Heart right ventricle (tissue), 16 donors: ENCODE results near the gene OR2H1. TPM values are rescaled to one million over a fixed set of nuclear protein-coding genes. Genes with fewer than 3 reads are reported as not detected.
"Not testable (repeated sequence)": the region's sequence is repeated elsewhere in the genome, so short reads cannot be mapped to it uniquely, and the experiment has no call there.

ENCODE experiments used
- ATAC-seq, 8 donors: fragments of 200-7000 bp; cut with Tn5 transposase; one replicate each; pipeline ENCODE4 v1.9.1; 2020; ENCODE audit warnings: mild to moderate bottlenecking in 8 of 8, moderate library complexity in 8 of 8, moderate number of reproducible peaks in 1 of 8
- DNase-seq, 2 donors: peaks; one replicate each; pipeline ENCODE4 v3.0.0-alpha.2; 2020
- H3K27ac ChIP-seq, 10 donors: fragments of 200-600 bp; sonication (generic) in 2 of 10; one replicate each; pipeline versions ENCODE4 v1.5.0 to v1.8.0; 2020 to 2022; ENCODE audit warnings: mild to moderate bottlenecking in 3 of 10
- H3K27me3 ChIP-seq, 7 donors: fragments of 200-600 bp; one replicate each; pipeline ENCODE4 v1.8.0; 2021 to 2022; ENCODE audit warnings: mild to moderate bottlenecking in 2 of 7
- H3K36me3 ChIP-seq, 9 donors: fragments of 200-600 bp; sonication (generic) in 1 of 9; one replicate each; pipeline versions ENCODE4 v1.5.0 to v1.8.0; 2020 to 2022; ENCODE audit warnings: mild to moderate bottlenecking in 2 of 9
- H3K4me1 ChIP-seq, 9 donors: fragments of 200-600 bp; sonication (generic) in 1 of 9; one replicate each; pipeline versions ENCODE4 v1.5.0 to v1.8.0; 2020 to 2022; ENCODE audit warnings: mild to moderate bottlenecking in 4 of 9
- H3K4me3 ChIP-seq, 10 donors: fragments of 200-600 bp; sonication (generic) in 2 of 10; one replicate each; pipeline versions ENCODE4 v1.5.0 to v1.8.0; 2020 to 2022; ENCODE audit warnings: mild to moderate bottlenecking in 7 of 10, moderate library complexity in 2 of 10
- H3K9me3 ChIP-seq, 11 donors: fragments of 200-600 bp in 10 of 11; sonication (generic) in 2 of 11; one replicate each; pipeline versions ENCODE4 v1.5.0 to v1.8.0; 2013 to 2022; ENCODE audit warnings: mild to moderate bottlenecking in 2 of 11, control low read depth in 1 of 11, moderate library complexity in 1 of 11
- CTCF ChIP-seq, 9 donors: fragments of 200-600 bp; sonication (generic) in 2 of 9; IDR thresholded peaks; one replicate each; pipeline versions ENCODE4 v1.5.0 to v1.8.0; 2021 to 2022; ENCODE audit warnings: antibody characterized with exemption in 9 of 9, mild to moderate bottlenecking in 5 of 9, moderate library complexity in 1 of 9
- WGBS, 2 donors: extraction: QIAGEN DNeasy Blood & Tissue Kit; methylation state at CpG; one replicate each; pipeline ENCODE4 v1.1.7; 2013; ENCODE audit warnings: inconsistent platforms in 1 of 2; 5-methylcytosine and 5-hydroxymethylcytosine counted together
- intact Hi-C, 10 donors: fragments of 100-400 bp; cut with DNase I; formaldehyde crosslinking; loops; one replicate each; pipeline versions ENCODE4 v1.11.1 to v1.14.2; 2022
- polyA plus RNA-seq, 2 donors: library from polyadenylated mRNA; stranded (reverse); fragments of 200-250 nt; gene quantifications; one replicate each; pipeline ENCODE4 v1.2.3, GENCODE V29; 2013
- total RNA-seq, 10 donors: library from RNA; stranded (reverse); fragmentation: NEBNext Ultra II Directional in 3 of 10; extraction: Animal tissue kit (Norgen Biotek cat#: 25700) in 3 of 10; gene quantifications; one replicate each; pipeline versions ENCODE4 v1.2.1 to v1.2.4, GENCODE V29; 2021 to 2023
- donor health status: Arrhythmogenic right ventricular cardiomyopathy.
- donor health status: ischemic (EF 13 %, LVEDD 7.1; RV severe dilation, severe dysfunction).
- donor health status: healthy with polysubstance abuse.
- donor health status: DM: no; HTN: yes; CAD: no.
- donor health status: DM: no; HTN: no; CAD: no.
- donor health status: ischemic (EF 25% LVEDD 6.9; RV normal size, moderate dysfunction).
- donor health status: ischemic (EF 25% LVEDD 5.7; RV mildly dilated, moderate dysfunction).
- donor health status: healthy.
- donor health status: DM: yes; HTN: yes; CAD: no.
- donor health status: Ischemic cardiomyopathy.
- donor health status: ischemic (EF 35%, LVEDD 5.7; RV mildly dilated, moderate dysfunction).
- donor health status: nonischemic (EF 11% LVEDD 7.7; RV severe dilation, severe dysfunction).
- donor health status: DM: yes; HTN: yes; CAD: no.
- donor health status: PGD.
- donor health status: ischemic (EF 29% LVEDD 5.4; RV normal size, mild dysfunction).
- donor health status: nonischemic (EF 23%, LVEDD 6.1; RV moderate dilation, normal function).

The OR2H1 gene
- total and polyA plus RNA-seq, 12 donors = not detected

- intact Hi-C loops = no loop called here
- H3K9me3 ChIP-seq = no peaks in the 10 kb centered on the region
- H3K4me3 ChIP-seq = no peak overlapping the region
- ATAC-seq = no peak
- no peak overlapping the region for H3K27ac ChIP-seq
- H3K4me1 ChIP-seq = no peaks in the 10 kb centered on the region
- no peaks in the 10 kb centered on the region for H3K36me3 ChIP-seq
- 83 to 91% methylated on average over 1 of the region's 1 CpG for WGBS, 2 donors
- no peak for DNase-seq
- H3K27me3 ChIP-seq = peaks cover 0 to 15% (median 0%) of the 10 kb centered on the region in 7 donors
- TF ChIP-seq CTCF (IDR thresholded peaks at IDR 0.05) = no peak
Measured at GRCh38 chr6:29442719-29443118, 14.2 kb upstream of the OR2H1 start.

- DNase-seq, ATAC-seq, intact Hi-C loops, H3K36me3 ChIP-seq, H3K27ac ChIP-seq, H3K4me3 ChIP-seq, H3K4me1 ChIP-seq, H3K9me3 ChIP-seq: not testable (repeated sequence)
- 66 to 78% methylated on average over 1 of the region's 1 CpG for WGBS, 2 donors
- H3K27me3 ChIP-seq = peaks cover 0 to 24% (median 0%) of the 10 kb centered on the region in 7 donors
Measured at GRCh38 chr6:29444031-29444430, 12.9 kb upstream of the OR2H1 start.

- Histone ChIP-seq H3K4me3 (no peak overlapping the region), H3K4me1 (no peaks in the 10 kb centered on the region), H3K36me3 (no peaks in the 10 kb centered on the region), H3K27me3 (peaks cover 0 to 31% (median 0%) of the 10 kb centered on the region in 7 donors), H3K27ac (no peak overlapping the region), H3K9me3 (peaks cover 0 to 4% (median 0%) of the 10 kb centered on the region in 11 donors)
- 100% methylated on average over 1 of the region's 1 CpG for WGBS, 2 donors
- no peak for ATAC-seq
- DNase-seq = no peak
- TF ChIP-seq CTCF (IDR thresholded peaks at IDR 0.05) = no peak
- intact Hi-C loops = no loop called here
Measured at GRCh38 chr6:29447670-29448069, 9.3 kb upstream of the OR2H1 start.

- H3K4me1 ChIP-seq = no peaks in the 10 kb centered on the region
- no peak for DNase-seq
- intact Hi-C loops = no loop called here
- 73 to 77% methylated on average over 3 of the region's 3 CpGs for WGBS, 2 donors
- TF ChIP-seq CTCF (IDR thresholded peaks at IDR 0.05) = no peak
- peaks cover 0 to 4% (median 0%) of the 10 kb centered on the region in 11 donors for H3K9me3 ChIP-seq
- H3K36me3 ChIP-seq = no peaks in the 10 kb centered on the region
- no peak overlapping the region for H3K27ac ChIP-seq
- peaks cover 0 to 26% (median 0%) of the 10 kb centered on the region in 7 donors for H3K27me3 ChIP-seq
- no peak for ATAC-seq
- H3K4me3 ChIP-seq = no peak overlapping the region
Measured at GRCh38 chr6:29451471-29452193, 5.3 kb upstream of the OR2H1 start.
